Testis (tissue), 3 donors: Measurements from ENCODE around the gene EPB41. TPM values are rescaled to one million over a fixed set of nuclear protein-coding genes. Genes with fewer than 3 reads are reported as not detected.
A peak's percentile ranks its signal among the peaks of the same experiment; 100 is the strongest.
"Not testable (repeated sequence)": the region's sequence is repeated elsewhere in the genome, so short reads cannot be mapped to it uniquely, and the experiment has no call there.

Experiments used
- DNase-seq: peaks from one replicate; pipeline ENCODE4 v3.0.0-alpha.2; 2019
- H3K27ac ChIP-seq, 2 donors: fragments of 200-600 bp; sonication (generic); one replicate each; pipeline ENCODE4 v1.5.1; 2019
- H3K27me3 ChIP-seq: fragments of 200-600 bp; sonication (generic); one replicate; pipeline ENCODE4 v1.5.1; 2019
- H3K36me3 ChIP-seq: fragments of 200-600 bp; sonication (generic); one replicate; pipeline ENCODE4 v1.5.1; 2017; ENCODE audit warnings: low read depth; ENCODE audit errors: missing control alignments
- H3K4me1 ChIP-seq: fragments of 200-600 bp; sonication (generic); one replicate; pipeline ENCODE4 v1.5.1; 2019
- H3K4me3 ChIP-seq, 2 donors: fragments of 200-600 bp; sonication (generic); one replicate each; pipeline ENCODE4 v1.5.1; 2017 to 2019
- H3K9me3 ChIP-seq: fragments of 200-600 bp; sonication (generic); one replicate; pipeline ENCODE4 v1.5.1; 2017
- POLR2A ChIP-seq: fragments of 450-650 bp; IDR thresholded peaks from one replicate; pipeline ENCODE4 v1.6.1; 2017; ENCODE audit warnings: antibody characterized with exemption, mild to moderate bottlenecking, moderate library complexity
- WGBS, 2 donors: methylation state at CpG; one replicate each; pipeline ENCODE4 v1.1.5; 2018; 5-methylcytosine and 5-hydroxymethylcytosine counted together
- intact Hi-C: fragments of 100-400 bp; cut with DNase I; formaldehyde crosslinking; loops from one replicate; pipeline ENCODE4 v1.15.1; 2023; ENCODE audit warnings: low total_unique reads
- polyA plus RNA-seq: library from polyadenylated mRNA; stranded (reverse); fragments of 350-450 nt; fragmentation: Illumina TruSeq; extraction: RNeasy Lipid Tissue Mini Kit (QIAGEN cat#74804); gene quantifications from one replicate; pipeline ENCODE4 v1.2.3, GENCODE V29; 2014; ENCODE audit warnings: low read depth, low replicate concordance; ENCODE audit not compliant: insufficient read depth
- total RNA-seq, 2 donors: library from RNA; depleted of rRNA; stranded (reverse); fragments of >200 nt; gene quantifications; one replicate each; pipeline ENCODE4 v1.2.3, GENCODE V29; 2016
- TF ChIP-seq, protein P1 (sequence below), 3 experiments: fragments of 450-650 bp in 2 of 3; fragments of 200-600 bp in 1 of 3; sonication (generic) in 1 of 3; IDR thresholded peaks; one replicate each; pipeline ENCODE4 v1.5.1; 2016 to 2019; ENCODE audit warnings: antibody characterized with exemption in 3 of 3, mild to moderate bottlenecking in 2 of 3, moderate library complexity in 1 of 3

EPB41 gene
- total and polyA plus RNA-seq, 3 donors from 2014 or later = 23.5 to 66.5 (median 46.6) TPM

DNA sequence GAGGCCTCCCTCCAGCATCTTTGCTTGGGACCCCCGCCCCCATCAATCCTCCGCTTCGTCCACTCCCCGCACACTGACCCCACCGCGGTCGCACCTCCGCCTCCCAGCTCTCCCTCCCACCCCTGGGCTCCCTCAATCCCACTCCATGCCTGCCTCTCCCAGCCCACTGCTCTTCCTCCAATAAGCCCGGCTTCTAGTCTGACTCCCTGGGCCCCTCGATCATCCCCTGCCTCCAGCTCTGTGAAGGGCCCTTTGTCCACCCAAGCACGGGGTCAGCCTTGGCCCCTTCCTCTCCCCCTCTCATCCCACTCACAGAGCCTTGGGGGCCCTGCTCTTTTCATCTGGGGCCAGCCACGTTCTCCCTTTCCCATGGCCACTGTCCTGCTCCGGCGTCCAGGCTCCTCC, 210.9 kb downstream of the EPB41 start:
- WGBS, 2 donors = 16 to 27% methylated on average over 12 to 14 of the region's 14 CpGs

DNA sequence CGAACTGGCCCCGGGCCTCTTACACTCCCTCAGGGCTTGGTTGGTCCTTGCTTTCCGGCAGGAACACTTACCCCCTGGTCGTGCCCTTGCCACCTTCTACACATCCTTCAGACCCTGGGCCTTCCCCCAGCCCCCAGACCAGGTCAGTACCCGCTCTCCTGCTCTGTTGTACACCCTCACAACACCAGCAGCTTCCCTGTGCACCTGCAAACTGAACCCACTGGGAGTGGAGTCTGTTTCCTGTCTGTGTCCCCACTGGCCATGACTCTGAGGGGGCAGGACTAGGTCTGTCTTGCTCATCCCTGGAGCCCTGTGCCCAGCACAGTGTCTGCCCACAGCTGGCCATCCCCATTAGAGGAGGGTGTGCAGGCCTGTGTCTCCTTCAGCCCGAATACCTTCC, 211.4 kb downstream of the EPB41 start:
- TF ChIP-seq POLR2A = no peak
- TF ChIP-seq, protein P1, sequence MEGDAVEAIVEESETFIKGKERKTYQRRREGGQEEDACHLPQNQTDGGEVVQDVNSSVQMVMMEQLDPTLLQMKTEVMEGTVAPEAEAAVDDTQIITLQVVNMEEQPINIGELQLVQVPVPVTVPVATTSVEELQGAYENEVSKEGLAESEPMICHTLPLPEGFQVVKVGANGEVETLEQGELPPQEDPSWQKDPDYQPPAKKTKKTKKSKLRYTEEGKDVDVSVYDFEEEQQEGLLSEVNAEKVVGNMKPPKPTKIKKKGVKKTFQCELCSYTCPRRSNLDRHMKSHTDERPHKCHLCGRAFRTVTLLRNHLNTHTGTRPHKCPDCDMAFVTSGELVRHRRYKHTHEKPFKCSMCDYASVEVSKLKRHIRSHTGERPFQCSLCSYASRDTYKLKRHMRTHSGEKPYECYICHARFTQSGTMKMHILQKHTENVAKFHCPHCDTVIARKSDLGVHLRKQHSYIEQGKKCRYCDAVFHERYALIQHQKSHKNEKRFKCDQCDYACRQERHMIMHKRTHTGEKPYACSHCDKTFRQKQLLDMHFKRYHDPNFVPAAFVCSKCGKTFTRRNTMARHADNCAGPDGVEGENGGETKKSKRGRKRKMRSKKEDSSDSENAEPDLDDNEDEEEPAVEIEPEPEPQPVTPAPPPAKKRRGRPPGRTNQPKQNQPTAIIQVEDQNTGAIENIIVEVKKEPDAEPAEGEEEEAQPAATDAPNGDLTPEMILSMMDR (IDR thresholded peaks at IDR 0.05) = no peak
- Histone ChIP-seq H3K4me1 (peaks cover 15% of the 10 kb centered on the region), H3K27ac (peak overlapping the region; percentile 96 to 98), H3K4me3 (no peak overlapping the region), H3K36me3 (no peaks in the 10 kb centered on the region), H3K9me3 (no peaks in the 10 kb centered on the region), H3K27me3 (no peaks in the 10 kb centered on the region)
- whole genome bisulfite sequencing, 2 donors = 60 to 71% methylated on average over 6 of the region's 6 CpGs
- intact Hi-C loops = no loop called here
- DNase-seq = no peak

More for the DNA sequence above, 210.9 kb downstream of the EPB41 start:
- peak overlapping the region; percentile 56 to 80 for H3K4me3 ChIP-seq
- H3K9me3 ChIP-seq = no peaks in the 10 kb centered on the region
- no peaks in the 10 kb centered on the region for H3K36me3 ChIP-seq
- TF ChIP-seq, protein P1 (IDR thresholded peaks at IDR 0.05) = no peak
- TF ChIP-seq POLR2A = no peak
- H3K27me3 ChIP-seq = no peaks in the 10 kb centered on the region
- intact Hi-C loops = no loop called here
- peaks cover 15% of the 10 kb centered on the region for H3K4me1 ChIP-seq
- H3K27ac ChIP-seq = peak overlapping the region; percentile 96 to 98
- DNase-seq = no peak

DNA sequence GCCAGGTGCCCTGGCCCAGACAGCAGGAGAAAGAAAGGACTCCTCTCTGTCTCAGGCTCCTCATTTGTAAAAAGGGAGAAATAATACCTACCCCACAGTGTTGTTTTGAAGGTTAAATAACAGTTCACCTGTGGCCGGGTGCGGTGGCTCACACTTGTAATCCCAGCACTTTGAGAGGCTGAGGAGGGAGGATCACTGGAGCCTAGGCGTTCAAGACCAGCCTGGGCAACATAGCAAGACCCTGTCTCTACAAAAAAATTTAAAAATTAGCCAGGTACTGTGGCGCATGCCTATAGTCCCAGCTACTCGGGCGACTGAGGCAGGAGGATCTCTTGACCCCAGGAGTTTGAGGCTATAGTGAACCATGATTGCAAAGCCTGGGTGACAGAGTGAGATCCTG, 211.8 kb downstream of the EPB41 start:
- Histone ChIP-seq H3K27ac (no peak overlapping the region), H3K27me3 (no peaks in the 10 kb centered on the region), H3K4me3 (no peak overlapping the region), H3K9me3 (no peaks in the 10 kb centered on the region), H3K4me1 (peaks cover 12% of the 10 kb centered on the region), H3K36me3 (no peaks in the 10 kb centered on the region)
- WGBS, 2 donors = 97 to 98% methylated on average over 6 of the region's 6 CpGs
- DNase-seq = no peak
- intact Hi-C loops = no loop called here
- no peak for TF ChIP-seq POLR2A
- TF ChIP-seq, protein P1 (IDR thresholded peaks at IDR 0.05) = no peak

DNA sequence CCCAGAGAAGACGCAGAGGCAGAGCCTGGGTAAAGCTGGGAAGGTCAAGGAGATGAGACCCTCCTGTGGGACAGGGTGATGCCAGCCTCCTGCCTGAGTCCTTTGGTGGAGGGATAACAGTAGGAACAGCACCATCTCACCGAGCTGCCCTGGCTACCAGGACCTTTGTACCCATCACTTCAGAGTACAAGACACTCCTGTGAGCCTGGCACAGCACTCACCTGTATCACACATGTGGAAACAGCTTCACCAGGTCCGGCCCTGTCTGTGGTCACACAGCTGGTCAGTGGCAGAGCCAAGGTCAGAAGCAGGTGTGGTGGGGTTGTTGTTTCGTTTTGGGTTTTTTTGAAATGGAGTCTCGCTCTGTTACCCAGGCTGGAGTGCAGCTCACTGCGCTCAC, 214.4 kb downstream of the EPB41 start:
- WGBS, 2 donors = 90 to 100% methylated on average over 3 to 6 of the region's 6 CpGs
- DNase-seq = no peak
- Histone ChIP-seq H3K36me3 (no peaks in the 10 kb centered on the region), H3K27ac (no peak overlapping the region), H3K4me1 (peaks cover 12% of the 10 kb centered on the region), H3K9me3 (no peaks in the 10 kb centered on the region), H3K27me3 (no peaks in the 10 kb centered on the region), H3K4me3 (no peak overlapping the region)
- intact Hi-C loops = no loop called here
- TF ChIP-seq, protein P1 (IDR thresholded peaks at IDR 0.05) = no peak
- no peak for TF ChIP-seq POLR2A

DNA sequence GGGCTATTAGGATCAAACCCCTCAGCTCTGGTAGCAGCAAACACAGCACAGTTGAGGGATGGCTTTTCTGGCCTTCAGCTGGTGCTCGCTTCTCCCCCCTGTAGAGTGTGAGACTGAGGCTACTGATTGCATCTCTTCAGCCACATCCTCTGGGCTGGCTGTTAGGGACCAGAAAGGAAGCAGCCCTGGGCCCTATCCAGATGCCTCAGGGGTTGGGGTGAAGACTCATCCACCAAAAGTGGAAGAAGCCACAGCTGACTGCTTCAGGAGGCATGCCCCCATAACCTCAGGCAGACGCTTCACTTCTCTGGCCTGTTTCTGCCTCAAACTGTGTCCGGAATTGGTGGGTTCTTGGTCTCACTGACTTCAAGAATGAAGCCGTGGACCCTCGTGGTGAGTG, 215.5 kb downstream of the EPB41 start:
- no peaks in the 10 kb centered on the region for H3K27me3 ChIP-seq
- peaks cover 14% of the 10 kb centered on the region for H3K4me1 ChIP-seq
- intact Hi-C loops = no loop called here
- DNase-seq = no peak
- TF ChIP-seq, protein P1 (IDR thresholded peaks at IDR 0.05) = no peak
- TF ChIP-seq POLR2A = no peak
- H3K9me3 ChIP-seq = no peaks in the 10 kb centered on the region
- no peak overlapping the region for H3K27ac ChIP-seq
- H3K4me3 ChIP-seq = no peak overlapping the region
- WGBS, 2 donors = 83 to 84% methylated on average over 5 of the region's 5 CpGs
- H3K36me3 ChIP-seq = no peaks in the 10 kb centered on the region

DNA sequence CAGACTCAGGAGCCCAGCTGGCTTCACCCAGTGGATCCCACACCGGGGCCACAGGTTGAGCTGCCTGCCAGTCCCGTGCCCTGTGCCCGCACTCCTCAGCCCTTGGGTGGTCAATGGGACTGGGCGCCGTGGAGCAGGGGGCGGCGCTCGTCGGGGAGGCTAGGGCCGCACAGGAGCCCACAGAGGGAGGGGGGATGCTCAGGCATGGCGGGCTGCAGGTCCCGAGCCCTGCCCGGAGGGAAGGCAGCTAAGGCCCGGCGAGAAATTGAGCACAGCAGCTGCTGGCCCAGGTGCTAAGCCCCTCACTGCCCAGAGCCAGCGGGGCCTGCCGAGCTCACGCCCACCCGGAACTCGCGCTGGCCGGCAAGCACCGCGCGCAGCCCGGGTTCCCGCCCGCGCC, 216.7 kb downstream of the EPB41 start:
- H3K9me3 ChIP-seq, H3K27ac ChIP-seq, DNase-seq, H3K36me3 ChIP-seq, H3K4me3 ChIP-seq, intact Hi-C loops, H3K27me3 ChIP-seq, H3K4me1 ChIP-seq: not testable (repeated sequence)
- 68 to 69% methylated on average over 14 to 24 of the region's 29 CpGs for WGBS, 2 donors
